ENCODE measurements around the gene IL17RC. TPM values are rescaled to one million over a fixed set of nuclear protein-coding genes. Genes with fewer than 3 reads are reported as not detected.

The IL17RC gene
- polyA plus RNA-seq, 2 donors, result 37.0 to 52.7 TPM

DNA sequence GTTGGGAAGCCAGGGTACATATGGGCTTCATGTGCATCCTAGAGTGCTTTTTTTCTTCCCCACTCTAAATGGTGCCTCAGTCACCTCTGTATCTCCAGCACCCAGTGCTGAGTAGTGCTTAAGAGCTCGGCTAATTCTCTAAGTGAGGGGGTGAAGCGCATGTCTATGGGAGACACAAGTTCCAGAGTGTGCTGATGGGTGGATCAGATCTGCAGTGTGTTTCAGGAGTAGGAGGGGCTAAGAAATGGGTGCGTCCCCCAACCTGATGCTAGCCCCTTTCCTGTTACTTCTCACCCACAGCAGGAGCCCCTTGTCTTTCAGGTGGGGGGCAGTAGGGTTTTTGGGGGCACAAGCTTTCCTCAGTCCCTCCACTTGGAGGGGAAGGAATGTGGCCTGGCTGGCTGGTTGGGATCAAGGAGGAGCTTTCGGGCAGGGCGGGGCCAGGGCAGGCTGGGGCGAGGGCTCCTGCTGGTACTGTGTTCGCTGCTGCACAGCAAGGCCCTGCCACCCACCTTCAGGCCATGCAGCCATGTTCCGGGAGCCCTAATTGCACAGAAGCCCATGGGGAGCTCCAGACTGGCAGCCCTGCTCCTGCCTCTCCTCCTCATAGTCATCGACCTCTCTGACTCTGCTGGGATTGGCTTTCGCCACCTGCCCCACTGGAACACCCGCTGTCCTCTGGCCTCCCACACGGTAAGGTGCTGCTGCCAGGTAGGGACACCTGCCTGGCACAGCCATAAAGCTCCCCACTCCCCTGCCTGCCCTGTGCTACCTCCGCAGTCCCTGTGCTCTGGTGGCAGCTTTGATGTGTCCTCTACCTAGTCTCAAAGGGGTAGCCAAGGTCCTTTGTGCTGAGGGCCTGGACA, 14.3 kb upstream of the IL17RC start, which contains the start of gene IL17RE:
TSS of gene IL17RE (plus strand) at position 477 of the 866 bp plus-strand sequence. CDS start at position 562, 85 bp downstream.
- H3K4me1 ChIP-seq (ENCODE audit: control insufficient read depth in 2 of 2, insufficient read depth in 2 of 2, low read length in 1 of 2), result peaks cover 0 to 13% of the 10 kb centered on the region in 2 donors
- H3K27me3 ChIP-seq (ENCODE audit: control insufficient read depth in 1 of 2, insufficient read depth in 2 of 2, low read length in 2 of 2), result no peaks in the 10 kb centered on the region
- H3K36me3 ChIP-seq (ENCODE audit: control insufficient read depth in 2 of 2, insufficient read depth in 2 of 2, low read length in 1 of 2), result peaks cover 0 to 6% of the 10 kb centered on the region in 2 donors
- peak within 1 kb of the TSS; percentile 60 to 61 for H3K27ac ChIP-seq (ENCODE audit: low read depth in 2 of 2, low read length in 1 of 2)
- WGBS, 2 donors, result 32 to 36% methylated on average over 13 of the region's 13 CpGs
- H3K9me3 ChIP-seq (ENCODE audit: control insufficient read depth in 2 of 2, insufficient read depth in 1 of 2, low read depth in 1 of 2, low read length in 1 of 2), result no peaks in the 10 kb centered on the region
- H3K4me3 ChIP-seq (ENCODE audit: low read depth in 1 of 2, low read length in 2 of 2), result peak within 1 kb of the TSS; percentile 51 to 67

DNA sequence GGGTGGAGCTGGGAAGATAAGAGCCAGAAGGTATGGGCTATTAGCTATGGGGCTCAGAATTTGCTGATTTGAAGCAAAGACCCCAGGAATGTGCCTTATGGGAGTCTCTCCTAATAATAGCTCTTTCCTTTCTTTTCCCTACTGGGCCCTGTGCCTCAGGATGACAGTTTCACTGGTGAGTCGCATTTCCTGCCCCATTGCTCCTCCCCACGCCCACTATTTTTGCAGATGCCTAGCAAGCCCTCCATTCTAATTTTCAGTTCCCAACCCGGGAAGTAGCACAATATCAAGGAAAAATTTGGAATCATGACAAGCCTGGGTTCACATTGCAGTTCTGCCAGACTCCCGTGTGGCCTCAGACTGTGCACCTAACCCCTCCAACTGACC, 13.7 kb upstream of the IL17RC start:
- WGBS, 2 donors, result 21 to 22% methylated on average over 4 of the region's 4 CpGs

DNA sequence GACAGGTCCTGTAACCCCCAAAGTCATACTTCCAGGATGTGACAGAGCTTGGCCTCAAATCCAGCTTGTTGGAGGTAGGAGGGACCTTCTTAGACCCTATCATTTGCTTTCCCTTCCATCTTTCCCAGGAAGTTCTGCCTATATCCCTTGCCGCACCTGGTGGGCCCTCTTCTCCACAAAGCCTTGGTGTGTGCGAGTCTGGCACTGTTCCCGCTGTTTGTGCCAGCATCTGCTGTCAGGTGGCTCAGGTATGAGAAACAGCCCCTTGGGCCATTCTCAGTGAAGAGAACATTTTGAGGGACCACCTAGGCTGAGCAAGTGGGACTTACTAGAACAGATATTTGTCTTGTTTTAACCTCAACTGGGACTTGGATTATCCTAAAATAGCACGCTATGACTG, 13.0 kb upstream of the IL17RC start:
- Histone ChIP-seq H3K27me3 (ENCODE audit: control insufficient read depth in 1 of 2, insufficient read depth in 2 of 2, low read length in 2 of 2) (no peaks in the 10 kb centered on the region), H3K36me3 (ENCODE audit: control insufficient read depth in 2 of 2, insufficient read depth in 2 of 2, low read length in 1 of 2) (peaks cover 0 to 10% of the 10 kb centered on the region in 2 donors), H3K27ac (ENCODE audit: low read depth in 2 of 2, low read length in 1 of 2) (no peak overlapping the region), H3K4me1 (ENCODE audit: control insufficient read depth in 2 of 2, insufficient read depth in 2 of 2, low read length in 1 of 2) (peaks cover 0 to 5% of the 10 kb centered on the region in 2 donors), H3K9me3 (ENCODE audit: control insufficient read depth in 2 of 2, insufficient read depth in 1 of 2, low read depth in 1 of 2, low read length in 1 of 2) (no peaks in the 10 kb centered on the region), H3K4me3 (ENCODE audit: low read depth in 1 of 2, low read length in 2 of 2) (peak overlapping the region in 1 of 2 donors; percentile 34)
- WGBS, 2 donors, result 64 to 69% methylated on average over 4 of the region's 4 CpGs

More for the DNA sequence above, 13.7 kb upstream of the IL17RC start:
- Histone ChIP-seq H3K27me3 (ENCODE audit: control insufficient read depth in 1 of 2, insufficient read depth in 2 of 2, low read length in 2 of 2) (no peaks in the 10 kb centered on the region), H3K9me3 (ENCODE audit: control insufficient read depth in 2 of 2, insufficient read depth in 1 of 2, low read depth in 1 of 2, low read length in 1 of 2) (no peaks in the 10 kb centered on the region), H3K36me3 (ENCODE audit: control insufficient read depth in 2 of 2, insufficient read depth in 2 of 2, low read length in 1 of 2) (peaks cover 0 to 9% of the 10 kb centered on the region in 2 donors), H3K4me3 (ENCODE audit: low read depth in 1 of 2, low read length in 2 of 2) (peak overlapping the region; percentile 51 to 67), H3K27ac (ENCODE audit: low read depth in 2 of 2, low read length in 1 of 2) (peak overlapping the region; percentile 43 to 60), H3K4me1 (ENCODE audit: control insufficient read depth in 2 of 2, insufficient read depth in 2 of 2, low read length in 1 of 2) (peaks cover 0 to 11% of the 10 kb centered on the region in 2 donors)

DNA sequence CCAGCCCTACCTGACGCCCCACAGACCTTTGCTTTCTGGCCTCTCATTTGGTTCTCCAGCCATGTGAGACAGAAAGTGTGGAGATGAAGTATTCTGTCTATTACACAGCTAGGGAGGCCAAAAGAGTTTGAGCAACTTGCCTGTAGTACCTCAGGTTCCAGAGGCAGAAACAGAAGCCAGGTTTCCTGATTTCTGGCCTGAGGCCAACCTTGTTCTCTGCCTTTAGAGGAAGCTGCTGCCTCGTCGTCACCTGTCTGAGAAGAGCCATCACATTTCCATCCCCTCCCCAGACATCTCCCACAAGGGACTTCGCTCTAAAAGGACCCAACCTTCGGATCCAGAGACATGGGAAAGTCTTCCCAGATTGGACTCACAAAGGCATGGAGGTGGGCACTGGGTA, 10.4 kb upstream of the IL17RC start:
- Histone ChIP-seq H3K4me1 (ENCODE audit: control insufficient read depth in 2 of 2, insufficient read depth in 2 of 2, low read length in 1 of 2) (peaks cover 0 to 5% of the 10 kb centered on the region in 2 donors), H3K9me3 (ENCODE audit: control insufficient read depth in 2 of 2, insufficient read depth in 1 of 2, low read depth in 1 of 2, low read length in 1 of 2) (no peaks in the 10 kb centered on the region), H3K36me3 (ENCODE audit: control insufficient read depth in 2 of 2, insufficient read depth in 2 of 2, low read length in 1 of 2) (peaks cover 0 to 22% of the 10 kb centered on the region in 2 donors), H3K4me3 (ENCODE audit: low read depth in 1 of 2, low read length in 2 of 2) (no peak overlapping the region), H3K27me3 (ENCODE audit: control insufficient read depth in 1 of 2, insufficient read depth in 2 of 2, low read length in 2 of 2) (no peaks in the 10 kb centered on the region), H3K27ac (ENCODE audit: low read depth in 2 of 2, low read length in 1 of 2) (no peak overlapping the region)
- WGBS, 2 donors, result 92 to 95% methylated on average over 5 of the region's 5 CpGs

DNA sequence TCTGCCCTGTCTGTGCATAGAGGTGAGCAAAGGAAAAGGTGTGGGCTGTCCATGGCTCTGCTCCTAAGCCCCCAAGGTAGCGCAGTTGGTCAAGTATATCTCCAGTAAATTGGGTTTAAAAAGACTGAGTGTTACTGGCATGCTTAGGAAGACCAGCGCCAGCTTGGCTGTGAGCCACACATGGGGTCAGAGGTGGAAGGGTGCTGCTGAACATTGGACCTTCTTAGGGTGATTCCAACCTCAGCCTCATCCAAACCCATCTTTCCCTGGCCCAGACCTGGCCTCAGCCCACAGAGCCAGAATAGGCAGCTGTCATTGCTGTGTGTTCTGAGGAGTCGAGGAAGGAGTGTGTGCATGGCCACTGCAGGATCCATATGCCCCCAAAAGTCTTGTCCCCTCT, 8.6 kb upstream of the IL17RC start:
- no peaks in the 10 kb centered on the region for H3K4me1 ChIP-seq (ENCODE audit: control insufficient read depth in 2 of 2, insufficient read depth in 2 of 2, low read length in 1 of 2)
- no peak overlapping the region for H3K27ac ChIP-seq (ENCODE audit: low read depth in 2 of 2, low read length in 1 of 2)
- no peak overlapping the region for H3K4me3 ChIP-seq (ENCODE audit: low read depth in 1 of 2, low read length in 2 of 2)
- 85 to 93% methylated on average over 3 of the region's 3 CpGs for WGBS, 2 donors
- H3K27me3 ChIP-seq (ENCODE audit: control insufficient read depth in 1 of 2, insufficient read depth in 2 of 2, low read length in 2 of 2), result no peaks in the 10 kb centered on the region
- peaks cover 0 to 22% of the 10 kb centered on the region in 2 donors for H3K36me3 ChIP-seq (ENCODE audit: control insufficient read depth in 2 of 2, insufficient read depth in 2 of 2, low read length in 1 of 2)
- H3K9me3 ChIP-seq (ENCODE audit: control insufficient read depth in 2 of 2, insufficient read depth in 1 of 2, low read depth in 1 of 2, low read length in 1 of 2), result no peaks in the 10 kb centered on the region

DNA sequence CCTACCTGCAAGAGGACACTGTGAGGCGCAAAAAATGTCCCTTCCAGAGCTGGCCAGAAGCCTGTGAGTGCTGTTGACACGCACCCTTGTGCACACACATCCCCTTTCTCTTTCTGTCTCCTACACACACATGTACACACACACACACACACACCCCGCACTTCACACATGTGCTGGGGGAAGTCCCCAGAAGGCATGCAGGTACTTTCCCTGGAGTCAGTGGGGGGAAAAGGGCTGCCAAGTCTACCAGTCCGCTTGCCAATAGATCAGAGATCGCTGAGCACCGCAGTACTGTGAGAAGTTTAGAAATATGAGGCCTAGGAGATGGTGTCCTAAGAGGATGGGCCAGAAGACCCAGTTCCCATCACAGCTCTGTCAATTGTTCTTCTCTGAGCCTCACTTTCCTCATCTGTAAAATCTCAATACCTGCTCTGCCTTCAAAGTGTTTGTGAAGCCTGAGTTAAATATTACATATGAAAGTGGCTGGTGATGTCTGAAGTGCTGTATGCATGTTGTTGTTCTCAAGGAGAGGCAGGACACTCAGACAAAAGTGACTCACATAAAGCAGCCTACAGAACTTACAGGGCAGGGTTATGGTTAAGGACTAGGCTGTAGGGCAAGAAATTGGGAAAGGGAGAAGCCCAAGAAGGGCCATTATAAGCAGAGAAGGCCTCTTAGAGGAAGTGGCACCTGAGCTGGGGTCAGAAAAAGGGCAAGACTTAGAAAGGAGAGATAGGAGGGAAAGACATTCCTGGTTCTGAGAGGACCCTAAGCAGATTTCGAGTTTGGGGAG, 7.5 kb upstream of the IL17RC start:
- WGBS, 2 donors, result 70 to 72% methylated on average over 7 of the region's 7 CpGs
- H3K36me3 ChIP-seq (ENCODE audit: control insufficient read depth in 2 of 2, insufficient read depth in 2 of 2, low read length in 1 of 2), result peaks cover 0 to 22% of the 10 kb centered on the region in 2 donors
- H3K27me3 ChIP-seq (ENCODE audit: control insufficient read depth in 1 of 2, insufficient read depth in 2 of 2, low read length in 2 of 2), result no peaks in the 10 kb centered on the region
- H3K9me3 ChIP-seq (ENCODE audit: control insufficient read depth in 2 of 2, insufficient read depth in 1 of 2, low read depth in 1 of 2, low read length in 1 of 2), result no peaks in the 10 kb centered on the region
- no peak overlapping the region for H3K27ac ChIP-seq (ENCODE audit: low read depth in 2 of 2, low read length in 1 of 2)
- H3K4me1 ChIP-seq (ENCODE audit: control insufficient read depth in 2 of 2, insufficient read depth in 2 of 2, low read length in 1 of 2), result peaks cover 0 to 3% of the 10 kb centered on the region in 2 donors
- no peak overlapping the region for H3K4me3 ChIP-seq (ENCODE audit: low read depth in 1 of 2, low read length in 2 of 2)

DNA sequence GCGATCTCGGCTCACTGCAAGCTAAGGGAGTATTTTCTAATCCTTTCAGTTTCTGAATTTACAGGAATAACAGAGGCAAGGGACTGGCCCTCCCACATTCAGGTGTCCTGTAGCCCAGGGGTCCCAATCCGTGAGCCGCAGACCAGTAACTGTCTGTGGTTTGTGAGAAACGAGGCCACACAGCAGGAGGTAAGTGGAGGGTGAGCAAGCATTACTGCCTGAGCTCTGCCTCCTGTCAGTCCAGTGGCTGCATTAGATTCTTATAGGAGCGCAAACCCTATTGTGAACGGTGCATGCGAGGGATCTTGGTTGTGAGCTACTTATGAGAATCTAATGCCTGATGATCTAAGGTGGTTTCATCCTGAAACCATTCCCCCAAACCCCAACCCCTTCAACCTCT, 5.0 kb upstream of the IL17RC start:
- no peak overlapping the region for H3K4me3 ChIP-seq (ENCODE audit: low read depth in 1 of 2, low read length in 2 of 2)
- H3K4me1 ChIP-seq (ENCODE audit: control insufficient read depth in 2 of 2, insufficient read depth in 2 of 2, low read length in 1 of 2), result peaks cover 0 to 18% of the 10 kb centered on the region in 2 donors
- H3K36me3 ChIP-seq (ENCODE audit: control insufficient read depth in 2 of 2, insufficient read depth in 2 of 2, low read length in 1 of 2), result peaks cover 0 to 18% of the 10 kb centered on the region in 2 donors
- WGBS, 2 donors, result 81 to 85% methylated on average over 8 of the region's 8 CpGs
- H3K9me3 ChIP-seq (ENCODE audit: control insufficient read depth in 2 of 2, insufficient read depth in 1 of 2, low read depth in 1 of 2, low read length in 1 of 2), result no peaks in the 10 kb centered on the region
- H3K27me3 ChIP-seq (ENCODE audit: control insufficient read depth in 1 of 2, insufficient read depth in 2 of 2, low read length in 2 of 2), result no peaks in the 10 kb centered on the region
- H3K27ac ChIP-seq (ENCODE audit: low read depth in 2 of 2, low read length in 1 of 2), result no peak overlapping the region

DNA sequence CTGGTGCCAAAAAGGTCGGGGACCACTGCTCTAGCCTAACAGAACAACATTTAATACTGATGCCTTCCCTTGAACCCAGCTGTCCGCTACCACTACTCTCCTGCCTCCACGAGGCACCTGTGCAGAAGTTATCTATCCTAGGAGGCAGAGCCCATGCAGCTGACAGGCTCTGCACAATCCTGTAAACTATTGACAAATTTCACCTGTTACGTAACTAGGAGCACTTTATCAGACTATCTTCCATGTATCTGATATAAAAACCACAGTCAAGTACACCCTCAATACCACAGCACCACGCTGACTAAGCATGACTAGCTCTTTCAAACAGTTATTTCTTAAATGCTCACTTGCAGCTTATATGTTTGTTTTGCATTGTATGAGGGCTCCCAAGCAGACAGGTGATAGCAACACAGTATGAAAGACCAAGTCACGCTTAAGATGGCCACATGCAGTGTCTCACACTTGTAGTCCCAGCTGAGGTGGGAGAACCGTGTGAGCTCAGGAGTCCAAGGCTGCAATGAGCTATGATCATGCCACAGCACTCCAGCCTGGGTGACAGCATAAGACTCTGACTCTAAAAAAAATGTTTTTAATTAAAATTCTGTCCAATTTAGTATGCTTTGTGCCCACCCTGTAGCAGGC, 4.5 kb upstream of the IL17RC start:
- Histone ChIP-seq H3K4me1 (ENCODE audit: control insufficient read depth in 2 of 2, insufficient read depth in 2 of 2, low read length in 1 of 2) (peaks cover 0 to 18% of the 10 kb centered on the region in 2 donors), H3K36me3 (ENCODE audit: control insufficient read depth in 2 of 2, insufficient read depth in 2 of 2, low read length in 1 of 2) (peaks cover 0 to 16% of the 10 kb centered on the region in 2 donors), H3K27me3 (ENCODE audit: control insufficient read depth in 1 of 2, insufficient read depth in 2 of 2, low read length in 2 of 2) (no peaks in the 10 kb centered on the region), H3K9me3 (ENCODE audit: control insufficient read depth in 2 of 2, insufficient read depth in 1 of 2, low read depth in 1 of 2, low read length in 1 of 2) (no peaks in the 10 kb centered on the region), H3K27ac (ENCODE audit: low read depth in 2 of 2, low read length in 1 of 2) (no peak overlapping the region), H3K4me3 (ENCODE audit: low read depth in 1 of 2, low read length in 2 of 2) (no peak overlapping the region)
- WGBS, 2 donors, result 72 to 75% methylated on average over 7 of the region's 7 CpGs

DNA sequence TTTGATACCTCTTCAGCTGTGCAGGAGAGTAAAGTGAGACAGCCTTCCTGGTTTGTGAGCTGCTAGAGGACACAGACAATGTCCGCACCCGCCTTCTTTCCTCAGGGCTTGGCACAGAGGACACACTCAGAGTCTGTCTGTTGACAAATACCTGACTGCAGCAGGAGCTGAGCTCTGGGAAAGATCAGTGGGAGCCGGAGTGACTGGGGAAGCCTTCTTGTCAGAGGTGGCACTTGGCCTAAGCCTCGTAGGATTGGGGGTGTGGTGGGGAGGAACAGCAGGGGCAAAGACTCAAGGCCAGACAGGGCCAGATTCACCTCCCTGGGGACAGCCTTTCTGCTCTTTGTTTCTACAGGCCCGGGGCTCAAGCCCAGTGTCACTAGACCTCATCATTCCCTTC, 3.3 kb upstream of the IL17RC start:
- H3K4me1 ChIP-seq (ENCODE audit: control insufficient read depth in 2 of 2, insufficient read depth in 2 of 2, low read length in 1 of 2), result peaks cover 4 to 26% of the 10 kb centered on the region in 2 donors
- no peaks in the 10 kb centered on the region for H3K9me3 ChIP-seq (ENCODE audit: control insufficient read depth in 2 of 2, insufficient read depth in 1 of 2, low read depth in 1 of 2, low read length in 1 of 2)
- 55 to 59% methylated on average over 5 of the region's 5 CpGs for WGBS, 2 donors
- no peaks in the 10 kb centered on the region for H3K27me3 ChIP-seq (ENCODE audit: control insufficient read depth in 1 of 2, insufficient read depth in 2 of 2, low read length in 2 of 2)
- H3K27ac ChIP-seq (ENCODE audit: low read depth in 2 of 2, low read length in 1 of 2), result peak overlapping the region in 1 of 2 donors; percentile 78
- H3K36me3 ChIP-seq (ENCODE audit: control insufficient read depth in 2 of 2, insufficient read depth in 2 of 2, low read length in 1 of 2), result peaks cover 0 to 12% of the 10 kb centered on the region in 2 donors
- no peak overlapping the region for H3K4me3 ChIP-seq (ENCODE audit: low read depth in 1 of 2, low read length in 2 of 2)
